DMS153 treated with DMSO at 0.1 percent for 48 hours (cell line): ENCODE measurements around the gene QRFP.
"Not testable (repeated sequence)": the region's sequence is repeated elsewhere in the genome, so short reads cannot be mapped to it uniquely, and the experiment has no call there.

Source experiments
- DNase-seq: peaks from one replicate; lab custom pipeline; 2025; ENCODE audit not compliant: unreplicated experiment; lab: John Stamatoyannopoulos, UW

The QRFP gene

DNA sequence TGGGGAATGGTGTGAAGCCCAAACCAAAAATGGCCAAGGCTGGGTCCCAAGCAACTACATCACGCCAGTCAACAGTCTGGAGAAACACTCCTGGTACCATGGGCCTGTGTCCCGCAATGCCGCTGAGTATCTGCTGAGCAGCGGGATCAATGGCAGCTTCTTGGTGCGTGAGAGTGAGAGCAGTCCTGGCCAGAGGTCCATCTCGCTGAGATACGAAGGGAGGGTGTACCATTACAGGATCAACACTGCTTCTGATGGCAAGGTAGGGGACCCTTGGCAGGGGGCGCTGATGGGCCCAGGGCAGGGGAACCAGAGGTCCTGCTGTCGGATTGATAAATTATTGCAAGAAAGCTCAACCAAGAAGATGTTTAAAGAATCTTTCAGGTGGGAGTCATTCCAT lies 41.8 kb downstream of the QRFP start:
- DNase-seq: no peak

DNA sequence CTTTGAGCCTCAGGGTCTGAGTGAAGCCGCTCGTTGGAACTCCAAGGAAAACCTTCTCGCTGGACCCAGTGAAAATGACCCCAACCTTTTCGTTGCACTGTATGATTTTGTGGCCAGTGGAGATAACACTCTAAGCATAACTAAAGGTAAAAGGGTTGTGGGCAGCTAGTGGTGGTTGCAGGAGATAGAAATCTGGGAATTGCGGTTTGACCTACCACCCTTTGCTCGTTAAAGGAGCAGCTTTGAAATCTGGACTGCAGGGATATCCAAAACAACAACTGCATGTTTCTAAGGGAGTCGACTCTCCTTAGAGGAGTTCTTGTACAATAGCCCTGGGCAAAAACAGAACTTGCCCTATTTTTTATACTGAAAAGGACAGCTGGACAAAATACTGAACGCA lies 42.5 kb downstream of the QRFP start:
- no peak for DNase-seq

DNA sequence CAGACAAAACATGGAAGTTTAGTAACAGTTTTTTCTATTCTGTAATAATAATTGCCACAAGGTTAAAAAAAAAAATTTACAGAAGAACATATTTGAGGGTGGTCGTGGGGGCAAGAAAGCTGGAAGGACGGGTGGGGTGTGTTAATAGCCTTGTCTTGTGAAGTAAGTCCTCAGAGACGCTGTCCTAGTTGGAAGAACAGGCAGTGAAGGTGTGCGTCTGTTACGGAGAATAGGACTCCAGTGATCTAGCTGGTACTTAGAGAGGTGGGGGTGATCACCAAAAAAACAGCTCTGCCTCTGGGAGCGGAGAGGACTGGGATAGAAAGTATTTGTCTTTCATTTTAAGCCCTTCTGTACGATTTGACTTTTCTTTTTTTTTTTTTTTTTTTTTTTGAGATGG lies 43.8 kb downstream of the QRFP start:
- DNase-seq: no peak

DNA sequence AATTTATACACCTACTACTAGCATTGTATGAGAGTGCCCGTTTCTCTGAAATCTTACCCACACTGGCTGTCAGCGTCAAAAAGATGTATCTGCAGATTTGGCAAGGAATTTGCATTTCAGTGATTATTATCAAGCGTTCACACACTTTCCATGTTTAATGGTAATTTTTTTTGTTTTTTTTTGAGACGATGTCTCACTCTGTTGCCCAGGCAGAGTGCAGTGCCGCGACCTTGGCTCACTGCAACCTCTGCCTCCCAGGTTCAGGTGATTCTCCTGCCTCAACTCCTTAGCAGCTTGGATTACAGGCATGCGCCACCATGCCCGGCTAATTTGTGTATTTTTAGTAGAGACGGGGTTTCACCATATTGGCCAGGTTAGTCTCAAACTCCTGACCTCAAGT lies 47.3 kb downstream of the QRFP start:
- DNase-seq: no peak

DNA sequence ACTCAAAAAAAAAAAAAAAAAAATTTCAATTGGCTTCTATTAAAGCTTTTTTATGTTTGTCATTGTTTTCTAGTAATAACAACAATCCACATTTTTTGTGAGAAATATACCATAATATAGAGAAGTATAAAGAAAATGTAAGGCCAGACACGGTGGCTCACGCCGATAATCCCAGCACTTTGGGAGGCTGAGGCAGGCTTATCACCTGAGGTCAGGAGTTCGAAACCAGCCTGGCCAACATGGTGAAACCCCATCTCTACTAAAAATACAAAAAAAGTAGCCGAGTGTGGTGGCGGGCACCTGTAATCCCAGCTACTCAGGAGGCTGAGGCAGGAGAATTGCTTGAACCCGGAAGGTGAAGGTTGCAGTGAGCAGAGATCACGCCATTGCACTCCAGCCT lies 48.1 kb downstream of the QRFP start:
- DNase-seq: not testable (repeated sequence)

DNA sequence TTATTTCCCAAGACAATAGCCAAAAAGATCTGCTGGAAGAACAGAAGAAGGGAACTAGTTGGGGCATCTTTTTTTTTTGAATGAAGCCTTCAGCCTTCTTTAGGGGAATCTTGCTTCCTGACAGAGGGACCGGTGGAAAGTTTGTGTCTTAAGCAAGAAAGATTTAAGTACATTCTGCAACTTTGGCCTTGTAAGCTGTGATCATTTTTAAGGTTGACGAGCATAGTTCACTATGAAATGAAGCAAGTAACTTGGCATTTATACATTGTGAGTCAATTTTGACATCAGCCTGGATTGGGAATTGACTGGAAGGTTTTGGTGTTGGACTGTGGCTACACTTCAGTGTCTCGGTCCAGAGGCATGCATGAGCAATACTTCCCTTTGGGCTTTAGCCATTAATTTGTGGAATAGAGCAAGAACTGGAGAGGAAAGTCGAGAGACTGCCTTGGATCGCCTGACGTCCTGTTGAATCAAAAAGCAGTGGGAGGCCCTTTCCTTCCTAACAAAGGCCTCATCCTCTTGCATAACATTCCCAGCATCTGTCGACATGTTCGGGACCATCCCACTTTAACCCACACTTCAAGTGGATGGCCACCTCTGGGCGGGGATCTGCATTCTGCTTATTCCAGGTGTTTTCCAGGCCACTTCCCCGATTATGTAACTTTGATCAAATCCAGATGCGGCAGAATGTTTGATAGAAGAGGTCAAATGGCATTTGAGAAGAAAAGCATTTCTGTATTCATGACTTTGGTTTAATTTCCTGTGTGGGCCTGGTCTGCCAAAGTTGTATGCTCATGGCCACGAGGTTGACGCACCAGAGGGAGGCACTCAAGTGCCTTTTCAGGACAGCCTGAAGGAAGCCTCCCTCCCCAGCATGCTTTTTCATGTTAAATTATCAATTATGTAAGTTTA lies 49.0 kb downstream of the QRFP start:
- no peak for DNase-seq

DNA sequence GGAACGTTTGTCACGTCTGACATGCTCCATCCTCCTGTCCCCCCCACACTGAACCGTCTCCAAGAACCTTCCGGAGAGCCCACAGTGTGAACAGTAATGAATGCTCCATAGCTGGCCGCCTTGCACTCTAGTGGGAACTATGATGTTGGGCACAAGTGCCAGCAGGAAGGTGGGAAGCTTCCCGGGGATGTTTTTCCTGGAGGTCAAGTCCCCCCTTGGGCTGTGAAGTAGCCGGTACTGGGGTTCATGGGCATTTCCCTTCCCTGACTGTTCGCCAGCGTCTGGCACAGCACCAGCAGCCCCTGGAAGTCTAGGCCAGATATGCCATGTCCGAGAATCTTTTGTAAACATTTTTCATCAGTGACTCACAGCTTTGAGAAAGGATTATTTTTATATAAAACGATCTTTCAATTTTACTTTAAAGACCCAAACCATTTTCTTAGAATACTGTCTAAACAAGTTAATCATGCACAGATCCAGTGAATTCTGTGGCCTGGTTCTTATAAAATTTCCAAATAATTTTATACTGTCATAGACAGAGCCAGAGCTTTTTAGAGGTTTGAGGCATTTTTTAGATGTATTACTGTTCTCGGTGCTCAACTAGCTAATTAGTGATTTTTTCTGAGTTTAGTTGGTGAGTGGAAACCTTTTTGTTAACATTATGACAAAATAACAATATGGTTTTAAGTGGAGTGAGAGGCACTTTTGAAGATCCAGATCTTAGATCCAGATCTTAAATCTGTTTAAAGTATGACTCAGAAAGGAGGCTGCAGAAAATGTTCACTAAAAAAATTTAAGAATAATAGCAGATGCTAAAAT lies 49.9 kb downstream of the QRFP start:
- no peak for DNase-seq

DNA sequence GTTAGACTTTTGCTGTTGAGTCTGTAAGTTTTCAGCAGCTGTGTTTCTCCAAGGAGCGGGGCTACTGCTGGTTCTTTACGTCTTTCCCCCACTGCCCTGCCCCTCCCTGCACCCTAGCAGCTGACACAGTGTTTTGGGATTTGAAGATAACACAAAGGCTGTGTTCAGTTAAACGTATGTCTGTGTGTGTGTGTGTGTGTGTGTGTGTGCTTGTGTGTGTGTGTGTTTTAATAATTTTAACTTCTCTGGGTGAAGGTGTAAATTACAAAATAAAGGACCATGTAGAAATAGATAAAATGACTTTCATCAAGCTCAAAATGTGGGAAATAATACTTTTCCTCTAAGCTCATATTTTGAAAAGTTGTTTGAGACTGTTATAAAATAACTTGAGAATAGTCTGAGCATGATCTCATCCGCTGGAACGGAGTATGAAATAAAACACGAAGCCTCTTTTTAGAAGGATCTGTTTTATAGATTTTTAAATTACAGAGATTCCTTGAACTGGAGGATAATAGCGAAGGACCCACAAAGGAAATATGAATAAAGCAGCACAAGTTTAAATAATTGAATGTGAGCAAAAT lies 50.6 kb downstream of the QRFP start:
- DNase-seq: no peak

DNA sequence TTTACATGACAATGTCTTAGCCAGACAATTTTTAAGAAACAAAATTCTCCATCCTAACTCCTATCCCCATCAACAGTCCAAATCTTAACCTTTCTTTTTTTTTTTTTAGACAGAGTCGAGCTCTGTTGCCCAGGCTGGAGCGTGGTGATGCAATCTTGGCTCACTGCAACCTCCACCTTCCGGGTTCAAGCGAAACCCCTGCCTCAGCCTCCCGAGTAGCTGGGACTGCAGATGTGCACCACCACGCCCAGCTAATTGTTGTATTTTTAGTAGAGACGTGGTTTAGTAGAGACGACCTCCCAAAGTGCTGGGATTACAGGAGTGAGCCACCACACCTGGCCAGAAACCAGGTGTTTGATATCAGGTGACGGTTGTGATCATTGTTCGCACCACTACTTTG lies 51.4 kb downstream of the QRFP start:
- no peak for DNase-seq

DNA sequence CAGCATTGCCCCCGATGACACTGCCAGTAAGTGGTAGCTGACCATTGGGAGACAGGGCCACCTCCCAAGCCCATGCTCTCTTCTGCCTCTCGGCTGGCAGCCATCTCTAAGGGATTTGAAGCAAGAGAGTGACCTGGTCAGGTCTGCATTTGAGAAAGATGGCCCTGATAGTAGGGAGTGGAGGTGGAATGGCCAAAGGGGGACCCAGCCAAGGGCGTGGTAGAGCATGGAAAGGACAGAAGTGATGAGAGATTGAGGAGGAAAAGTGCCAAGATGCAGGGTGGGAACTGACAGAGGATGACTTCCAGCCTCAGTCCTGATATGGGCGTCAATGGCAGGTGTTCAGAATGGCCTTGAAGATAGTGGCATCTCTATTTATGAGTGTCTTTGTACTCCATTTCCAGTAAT lies 52.6 kb downstream of the QRFP start:
- no peak for DNase-seq

DNA sequence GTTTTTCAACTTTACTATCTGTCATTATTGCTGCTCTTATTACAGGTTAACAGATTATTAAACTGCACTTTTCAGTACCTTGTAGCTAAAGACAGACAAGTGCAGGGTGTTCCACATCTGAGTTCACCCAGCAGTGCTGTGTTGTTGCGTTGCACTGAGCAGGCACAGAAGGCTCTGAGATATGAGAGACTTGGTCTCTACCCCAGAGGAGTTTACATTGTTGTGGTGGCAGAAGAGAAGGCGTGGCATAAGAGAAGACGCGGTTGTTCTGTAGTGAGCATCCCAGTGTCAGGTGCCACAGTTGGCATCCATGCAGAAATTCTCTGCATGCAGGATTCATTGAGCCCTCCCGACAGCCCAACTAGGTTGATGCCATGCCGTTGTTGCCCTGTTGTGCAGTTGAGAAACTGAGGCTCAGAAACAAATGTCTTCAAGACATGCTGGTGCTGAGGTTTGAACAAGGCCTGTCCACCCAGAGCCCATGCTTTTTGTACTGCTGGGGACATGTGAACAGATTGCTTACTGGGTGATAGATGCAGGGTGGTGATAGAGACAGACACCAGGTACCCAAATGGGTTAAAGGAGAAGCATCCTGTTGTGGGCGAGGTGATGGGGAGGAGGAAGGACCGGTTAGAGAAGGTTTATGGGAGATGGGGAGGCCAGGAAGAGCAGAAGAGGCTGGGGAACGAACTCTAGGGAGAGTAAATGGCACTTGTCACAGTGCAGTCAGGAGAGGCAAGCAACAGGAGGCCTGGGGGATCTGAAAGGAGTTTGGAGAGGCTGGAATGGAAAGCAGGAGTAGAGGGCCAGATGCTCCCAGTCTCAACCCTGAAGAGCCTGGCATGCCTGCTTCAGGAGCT lies 53.3 kb downstream of the QRFP start:
- DNase-seq: no peak
